Amygdala (tissue), 56 donors: ENCODE data around the gene BIVM.

ENCODE experiments used
- DNase-seq, 56 donors: peaks; one replicate each; lab custom pipeline; 2025; lab: John Stamatoyannopoulos, UW

BIVM gene

DNA sequence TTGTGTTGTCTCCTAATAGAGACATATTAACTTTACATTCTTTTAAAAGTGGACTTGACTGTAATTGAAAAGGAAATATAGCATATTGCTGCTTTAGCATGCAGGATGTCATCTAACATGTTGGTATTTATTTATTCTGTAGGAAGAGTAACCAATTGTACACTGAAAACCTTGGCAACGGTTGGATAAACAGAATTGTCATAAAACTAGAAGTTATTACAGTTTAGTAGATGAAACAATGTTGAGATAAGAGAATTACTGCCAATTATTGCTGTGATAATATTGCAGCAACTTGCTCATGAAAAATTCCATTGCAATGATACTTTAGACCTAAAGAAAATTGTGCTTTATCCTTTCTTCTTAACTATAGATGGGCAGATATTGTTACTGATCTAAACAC, 39.4 kb downstream of the BIVM start:
- no peak for DNase-seq

DNA sequence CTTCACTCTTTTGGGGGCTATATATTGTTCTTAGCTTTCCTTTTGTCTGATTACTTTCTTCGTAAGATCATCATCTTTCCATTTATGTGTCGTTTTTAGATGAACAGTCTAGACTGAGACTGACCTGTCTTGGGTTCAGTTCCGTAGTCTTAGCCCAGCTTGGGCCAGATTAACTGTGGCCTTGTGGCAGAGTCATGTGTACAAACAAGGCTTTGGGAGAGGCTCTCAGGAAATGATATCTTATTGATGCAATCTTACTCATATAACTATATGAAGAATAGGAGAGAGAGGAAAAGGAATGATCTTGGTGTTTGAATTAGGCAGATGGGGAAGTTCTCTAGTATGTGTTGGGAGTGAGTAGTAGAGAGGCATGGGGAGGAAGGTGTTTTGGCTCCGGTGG, 40.1 kb downstream of the BIVM start:
- no peak for DNase-seq

DNA sequence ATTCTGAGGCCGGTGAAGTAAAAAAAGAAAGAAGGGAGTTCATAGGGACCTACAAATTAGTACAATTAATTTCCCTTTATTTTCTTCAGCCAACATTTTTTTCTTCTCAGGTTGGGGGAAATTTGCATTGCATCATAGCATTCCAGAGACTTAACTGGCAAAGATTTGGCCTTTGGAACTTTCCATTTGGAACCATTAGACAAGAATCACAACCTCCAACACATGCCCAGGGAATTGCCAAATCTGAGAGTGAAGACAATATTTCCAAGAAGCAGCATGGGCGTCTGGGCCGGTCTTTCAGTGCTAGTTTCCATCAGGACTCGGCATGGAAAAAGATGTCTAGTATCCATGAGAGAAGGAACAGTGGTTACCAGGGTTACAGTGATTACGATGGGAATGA, 40.5 kb downstream of the BIVM start:
- no peak for DNase-seq

DNA sequence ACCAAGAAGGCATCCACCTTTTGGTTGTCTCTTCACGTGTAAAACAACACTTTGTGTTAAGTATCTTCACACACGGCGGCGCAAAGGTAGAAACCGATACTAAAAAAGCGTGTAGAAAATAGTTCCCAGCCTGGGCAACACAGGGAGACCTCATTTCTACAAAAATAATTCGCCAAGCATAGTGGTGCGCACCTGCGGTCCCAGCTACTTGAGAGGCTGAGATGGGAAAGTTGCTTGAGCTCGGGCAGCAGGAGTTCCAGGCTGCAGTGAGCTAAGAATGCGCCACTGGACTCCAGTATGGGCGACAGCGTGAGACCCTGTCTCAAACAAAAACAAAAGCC, 46.3 kb downstream of the BIVM start:
- no peak for DNase-seq

DNA sequence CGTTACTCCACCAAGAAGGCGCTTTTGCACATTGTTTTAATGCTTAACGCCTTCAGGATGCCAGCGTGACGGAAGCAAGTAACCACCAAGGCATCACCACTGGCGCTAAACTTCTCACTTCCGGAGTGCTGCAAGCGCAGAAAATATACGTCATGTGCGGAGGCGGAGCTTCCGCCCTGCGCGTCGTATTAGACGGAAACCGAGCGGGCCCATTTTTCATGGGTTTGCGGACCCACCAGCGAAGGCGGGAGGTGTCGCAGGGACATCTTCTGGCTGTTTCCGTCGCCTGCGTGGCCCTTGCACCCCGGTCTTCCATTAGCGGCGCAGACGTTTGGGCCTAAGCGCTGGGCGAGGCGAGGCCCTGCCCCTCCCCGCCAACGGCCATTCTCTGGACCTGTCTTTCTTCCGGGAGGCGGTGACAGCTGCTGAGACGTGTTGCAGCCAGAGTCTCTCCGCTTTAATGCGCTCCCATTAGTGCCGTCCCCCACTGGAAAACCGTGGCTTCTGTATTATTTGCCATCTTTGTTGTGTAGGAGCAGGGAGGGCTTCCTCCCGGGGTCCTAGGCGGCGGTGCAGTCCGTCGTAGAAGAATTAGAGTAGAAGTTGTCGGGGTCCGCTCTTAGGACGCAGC, 46.8 kb downstream of the BIVM start, which contains the start of gene ERCC5:
ERCC5 (plus strand) TSS at position 403 of the 631 bp plus-strand sequence. CDS start 235 bp downstream, outside the sequence.
- DNase-seq: peak; percentile 71 to 96 (median 89)

DNA sequence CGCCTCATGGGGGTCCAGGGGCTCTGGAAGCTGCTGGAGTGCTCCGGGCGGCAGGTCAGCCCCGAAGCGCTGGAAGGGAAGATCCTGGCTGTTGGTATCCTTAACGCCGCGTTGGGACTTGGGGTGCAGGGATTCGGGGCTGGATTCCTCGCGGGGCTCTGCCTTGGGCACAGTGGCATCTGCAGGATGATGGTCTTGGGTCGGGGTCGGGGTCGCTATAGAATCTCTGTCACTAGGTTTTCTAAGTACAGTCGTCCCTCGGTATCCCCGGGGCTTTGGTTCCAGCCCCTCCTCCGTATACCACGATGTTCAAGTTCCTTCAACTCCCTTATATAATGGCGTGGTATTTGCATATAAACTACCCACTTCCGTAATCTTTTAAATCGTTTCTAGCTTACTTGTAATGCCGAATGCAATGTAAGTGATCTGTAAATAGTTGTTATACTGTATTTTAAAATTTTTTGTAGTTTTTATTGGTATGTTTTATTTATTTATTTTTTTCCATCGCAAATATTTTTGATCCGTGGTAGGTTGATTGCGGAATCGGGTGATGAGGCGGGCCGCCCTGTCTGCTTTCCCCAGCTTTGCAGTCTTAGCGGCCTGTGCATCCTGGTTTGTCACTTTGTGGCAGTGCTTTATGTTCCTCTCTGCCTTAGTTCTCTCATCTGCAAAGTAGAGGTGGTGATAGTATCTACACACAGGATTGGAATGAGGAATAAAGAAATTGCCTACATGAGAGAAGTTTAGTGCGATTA, 47.5 kb downstream of the BIVM start:
- DNase-seq: peak in 14 of 56 donors; percentile 7 to 64 (median 44)

DNA sequence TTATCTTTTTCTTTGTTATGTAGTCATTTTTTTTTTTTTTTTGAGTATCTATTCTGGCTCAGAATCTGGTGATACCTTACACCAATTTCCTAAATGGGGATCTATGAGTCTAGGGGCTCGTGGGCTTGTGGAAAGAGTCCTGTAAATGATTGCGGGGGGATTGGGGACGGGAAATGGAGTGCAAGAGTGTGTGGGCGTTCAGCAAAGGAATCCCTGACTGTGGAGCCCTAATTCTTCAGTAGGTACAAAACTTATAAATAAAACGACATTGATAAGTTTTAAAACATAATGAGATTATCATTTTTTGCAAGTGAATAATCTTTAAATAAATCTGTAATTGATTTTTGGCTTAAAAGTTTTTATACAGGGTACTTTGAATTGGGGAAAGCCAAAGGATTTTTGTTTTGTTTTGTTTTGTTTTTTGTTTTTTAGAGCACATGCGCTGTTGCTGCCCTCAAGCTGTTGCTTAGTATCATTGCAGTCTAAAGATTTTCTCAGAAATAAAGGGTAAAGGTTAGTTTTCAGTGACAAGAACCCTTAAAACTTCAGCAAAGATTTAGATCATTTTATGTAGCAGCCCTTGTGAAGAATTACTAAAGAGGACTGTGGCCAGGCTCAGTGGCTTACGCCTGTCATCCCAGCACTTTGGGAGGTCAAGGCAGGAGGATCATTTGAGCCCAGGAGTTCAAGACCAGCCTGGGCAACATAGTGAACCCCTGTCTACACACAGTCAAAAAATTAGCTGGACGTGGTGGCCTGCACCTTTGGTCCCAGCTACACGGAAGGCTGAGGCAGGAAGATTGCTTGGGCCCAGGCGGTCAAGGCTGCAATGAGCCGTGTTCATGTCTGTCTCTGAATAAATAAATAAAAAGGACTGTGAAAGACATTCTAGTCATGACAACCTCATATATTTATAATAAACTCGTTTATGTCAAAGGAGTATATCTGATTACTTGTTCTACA, 48.6 kb downstream of the BIVM start:
- no peak for DNase-seq

DNA sequence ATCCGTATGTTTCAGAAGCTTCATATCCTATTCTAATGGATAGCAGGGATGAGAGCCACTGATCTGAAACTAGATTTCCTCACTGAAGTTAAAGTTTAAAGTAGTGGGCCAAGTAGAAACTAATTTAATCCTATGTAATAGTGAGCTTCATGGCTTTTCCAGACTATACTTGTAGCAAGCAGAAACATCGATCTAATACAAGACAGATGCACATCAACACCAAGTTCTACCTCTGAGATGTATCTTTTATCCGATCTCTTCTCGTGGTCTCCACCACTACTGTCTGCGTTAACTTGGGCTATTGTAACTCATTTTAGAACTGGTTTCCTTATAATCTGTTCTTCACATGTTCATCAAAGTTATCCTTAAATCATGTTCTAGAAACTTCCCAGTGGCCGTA, 50.0 kb downstream of the BIVM start:
- no peak for DNase-seq

DNA sequence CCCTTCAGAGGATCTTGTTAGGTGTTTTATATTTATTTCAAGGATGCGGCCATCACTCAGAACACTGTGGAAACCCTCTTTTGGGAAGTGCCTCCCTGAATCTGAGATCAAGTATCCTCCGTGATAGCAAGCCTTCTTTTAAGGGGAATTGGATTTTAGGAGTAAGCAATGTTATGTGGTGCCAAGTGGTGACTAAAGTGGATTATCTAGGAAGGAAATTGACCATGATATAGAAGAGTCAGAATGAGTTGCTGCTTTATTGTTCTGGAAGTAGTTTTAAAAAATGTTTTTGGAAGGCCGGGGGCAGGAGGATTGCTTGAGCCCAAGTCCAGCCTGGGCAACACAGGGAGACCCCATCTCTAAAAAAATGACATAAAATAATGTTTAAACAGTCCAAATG, 53.6 kb downstream of the BIVM start:
- DNase-seq: no peak

DNA sequence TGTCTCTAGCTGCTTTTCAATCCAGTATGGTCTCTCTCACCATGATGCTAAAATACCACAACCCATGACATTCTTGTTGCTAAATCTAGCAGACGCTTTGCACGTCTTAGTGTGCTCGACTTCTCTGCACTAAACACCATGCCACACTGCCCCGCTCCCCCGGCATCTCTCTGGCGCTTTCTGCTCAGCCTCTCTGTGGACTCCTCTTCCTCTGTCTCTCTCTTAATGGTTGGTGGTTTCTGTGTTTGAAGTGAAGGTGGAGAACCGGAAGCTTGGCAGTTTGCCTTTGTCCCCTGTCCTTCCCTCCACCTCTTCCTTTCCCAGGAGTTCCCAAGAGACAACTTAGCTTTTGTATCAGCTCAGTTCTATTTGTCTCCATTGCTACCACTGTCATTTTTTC, 55.8 kb downstream of the BIVM start:
- no peak for DNase-seq

DNA sequence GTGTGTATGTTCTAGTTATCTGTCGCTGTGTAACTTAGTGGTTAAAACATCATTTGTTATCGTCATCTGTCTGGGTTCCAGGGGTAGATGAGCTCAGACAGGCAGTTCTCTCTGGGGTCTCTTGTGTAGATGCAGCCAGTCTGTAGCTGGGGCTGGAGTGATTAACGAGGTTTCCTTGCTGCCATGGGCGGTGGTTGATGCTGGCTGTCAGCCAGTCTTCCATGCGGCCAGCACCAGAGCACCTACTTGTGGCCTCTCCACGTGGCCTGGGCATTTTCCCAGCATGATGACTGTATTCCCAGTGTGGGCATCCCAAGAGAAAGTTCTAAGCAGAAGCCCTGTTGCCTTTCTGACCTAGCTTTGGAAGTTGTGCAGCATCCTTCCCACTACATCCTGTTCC, 57.6 kb downstream of the BIVM start:
- DNase-seq: no peak

DNA sequence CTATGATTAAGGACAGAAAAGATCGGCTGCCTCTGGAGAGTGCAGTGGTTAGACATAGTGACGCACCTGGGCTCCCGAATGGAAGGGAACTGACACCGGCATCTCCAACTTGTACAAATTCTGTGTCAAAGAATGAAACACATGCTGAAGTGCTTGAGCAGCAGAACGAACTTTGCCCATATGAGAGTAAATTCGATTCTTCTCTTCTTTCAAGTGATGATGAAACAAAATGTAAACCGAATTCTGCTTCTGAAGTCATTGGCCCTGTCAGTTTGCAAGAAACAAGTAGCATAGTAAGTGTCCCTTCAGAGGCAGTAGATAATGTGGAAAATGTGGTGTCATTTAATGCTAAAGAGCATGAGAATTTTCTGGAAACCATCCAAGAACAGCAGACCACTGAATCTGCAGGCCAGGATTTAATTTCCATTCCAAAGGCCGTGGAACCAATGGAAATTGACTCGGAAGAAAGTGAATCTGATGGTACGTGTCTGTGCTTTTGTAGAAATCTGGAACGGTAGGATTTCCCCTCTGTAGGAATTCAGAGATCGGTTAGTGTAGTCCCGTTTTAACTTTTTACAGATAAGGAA, 63.8 kb downstream of the BIVM start:
- DNase-seq: no peak

DNA sequence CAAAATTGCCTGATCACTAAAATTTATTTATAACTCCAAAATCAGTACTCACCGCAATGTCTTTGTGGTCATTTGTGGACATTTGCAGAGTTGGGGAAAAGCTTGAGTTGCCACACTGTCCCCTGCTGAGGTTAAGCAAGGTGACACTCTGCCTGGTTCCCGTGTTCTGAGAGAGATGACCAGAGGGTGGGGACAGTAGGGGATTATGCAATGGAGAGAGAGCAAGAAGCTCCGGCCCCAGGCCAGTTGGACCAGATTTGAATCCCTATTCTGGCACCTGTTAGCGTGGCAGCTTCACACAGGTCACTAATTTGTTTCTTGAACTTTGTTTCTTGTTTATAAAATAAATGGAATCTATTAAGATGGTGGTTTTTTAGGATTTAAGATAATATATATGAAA, 64.7 kb downstream of the BIVM start:
- DNase-seq: no peak

DNA sequence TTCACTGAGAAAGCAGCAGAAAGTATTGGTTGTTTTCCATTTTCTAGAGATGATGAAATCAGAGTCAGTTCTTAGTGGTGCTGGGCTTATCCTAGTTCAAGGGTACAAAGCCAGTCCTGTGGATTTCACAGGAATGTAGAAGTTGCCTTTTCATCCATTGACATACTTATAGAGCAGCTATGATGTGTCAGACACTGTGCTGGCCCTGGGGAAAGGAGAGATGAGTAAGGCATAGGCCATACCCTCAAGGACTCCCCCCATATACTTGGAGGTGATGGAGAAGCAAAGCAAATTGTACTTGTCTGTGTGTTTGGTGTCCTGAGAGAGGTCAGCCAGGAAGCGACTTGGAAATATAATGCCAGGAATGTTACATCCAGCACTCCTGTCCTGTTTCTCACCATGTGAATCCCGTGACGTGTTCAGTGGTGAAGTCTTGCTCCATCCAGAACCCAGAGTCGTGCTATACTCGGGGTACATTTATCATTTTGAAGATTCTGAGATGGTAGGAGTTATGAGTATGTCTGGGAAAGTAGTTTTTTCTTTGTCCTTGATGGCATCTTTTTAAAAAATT, 69.5 kb downstream of the BIVM start:
- DNase-seq: no peak

DNA sequence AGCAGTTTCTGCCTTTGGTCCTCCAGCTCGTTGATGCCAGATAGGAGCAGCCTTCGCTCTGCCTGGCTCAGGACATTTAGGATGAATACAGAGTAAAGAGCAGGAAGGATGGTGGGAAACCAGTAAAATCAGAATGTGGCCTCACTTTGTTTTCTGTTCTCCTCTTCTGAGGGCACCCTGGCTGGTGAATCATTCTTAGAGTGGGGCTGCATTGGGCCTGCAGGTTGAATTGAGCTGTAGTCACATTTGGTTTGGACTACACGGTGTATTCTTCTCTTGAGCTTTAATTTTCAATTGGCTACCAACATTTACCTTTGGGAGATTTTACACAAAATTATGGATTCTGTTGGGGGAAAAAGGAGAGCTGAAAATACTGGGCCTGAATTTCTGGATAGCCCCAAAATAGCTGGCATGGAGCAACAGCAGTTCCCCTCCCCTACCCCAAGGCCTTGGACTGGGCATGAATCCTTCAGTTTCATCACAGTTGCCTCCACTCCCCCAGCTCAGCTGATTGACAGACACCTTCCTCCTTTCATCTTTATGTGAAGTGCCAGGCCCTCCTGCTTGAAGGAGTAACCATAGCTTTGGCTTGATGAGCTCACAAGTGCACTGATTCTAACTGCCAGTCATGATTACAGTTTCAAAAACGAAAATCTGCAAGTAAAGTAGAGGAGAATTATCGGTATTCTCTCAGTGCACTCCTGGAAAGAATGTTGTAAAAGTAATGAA, 71.2 kb downstream of the BIVM start:
- DNase-seq: no peak

DNA sequence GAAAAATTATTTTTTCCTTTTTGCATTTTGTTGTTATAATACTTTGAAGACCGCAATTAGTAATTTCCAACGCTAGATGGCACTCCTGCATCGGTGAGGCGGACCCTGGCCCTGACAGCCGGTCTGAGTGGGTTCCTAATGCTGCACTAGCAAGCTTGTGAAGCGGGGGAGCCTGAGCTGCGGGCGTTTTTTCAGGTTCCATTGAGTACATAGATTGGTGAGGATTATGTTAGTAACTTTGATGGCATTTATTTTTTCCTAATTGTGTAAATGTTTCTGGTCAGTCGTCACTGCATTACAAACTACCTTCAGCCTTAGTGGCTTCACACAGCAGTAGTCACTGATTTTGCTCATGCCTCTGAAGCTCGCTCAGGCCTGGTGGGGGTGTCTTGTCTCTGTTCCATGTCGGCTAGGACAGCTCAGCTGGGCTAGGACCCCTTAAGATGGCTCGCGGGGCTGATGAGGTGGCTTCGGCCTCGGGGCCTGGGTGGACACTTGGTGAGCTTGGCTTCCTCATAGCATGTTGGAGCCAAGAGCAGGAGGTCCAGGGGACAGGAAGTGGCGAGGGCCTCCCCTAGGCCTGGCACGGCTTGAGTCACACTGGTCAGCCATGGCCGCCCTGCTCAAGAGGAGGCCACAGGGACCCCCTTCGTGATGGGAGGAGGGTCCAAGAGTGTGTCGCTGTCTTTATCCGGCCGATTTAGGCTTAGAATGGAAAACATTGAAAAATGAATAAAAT, 71.9 kb downstream of the BIVM start:
- DNase-seq: peak in 51 of 56 donors; percentile 3 to 81 (median 54)

DNA sequence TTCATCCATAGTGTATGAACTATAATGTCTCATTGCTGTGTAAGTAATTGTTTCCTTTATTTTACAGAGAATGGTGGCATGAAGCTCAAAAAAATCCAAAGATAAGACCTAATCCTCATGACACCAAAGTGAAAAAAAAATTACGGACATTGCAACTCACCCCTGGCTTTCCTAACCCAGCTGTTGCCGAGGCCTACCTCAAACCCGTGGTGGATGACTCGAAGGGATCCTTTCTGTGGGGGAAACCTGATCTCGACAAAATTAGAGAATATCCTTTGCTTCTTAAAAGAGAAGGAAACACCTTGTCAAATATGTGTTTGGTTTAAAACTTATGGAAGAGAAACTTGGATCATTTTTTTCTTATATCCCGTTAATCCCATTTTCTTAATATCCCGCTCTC, 73.2 kb downstream of the BIVM start:
- DNase-seq: no peak

DNA sequence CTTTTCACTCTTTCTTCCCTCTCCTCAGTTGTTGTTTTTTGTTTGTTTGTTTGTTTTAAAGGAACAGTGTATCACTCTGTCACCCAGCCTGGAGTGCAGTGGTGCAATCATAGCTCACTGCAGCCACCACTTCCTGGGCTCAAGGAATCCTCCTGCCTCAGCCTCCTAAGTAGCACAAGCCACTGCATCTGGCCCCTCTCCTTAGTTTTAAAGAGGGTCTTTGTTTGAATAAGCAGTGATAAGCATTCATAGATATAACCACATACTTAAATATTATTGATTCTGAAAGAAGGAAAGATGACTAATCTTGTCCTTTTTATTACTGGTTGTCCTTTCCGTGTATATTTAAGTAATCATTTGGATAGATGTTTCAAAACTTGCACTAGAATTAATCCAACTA, 73.6 kb downstream of the BIVM start:
- DNase-seq: no peak

DNA sequence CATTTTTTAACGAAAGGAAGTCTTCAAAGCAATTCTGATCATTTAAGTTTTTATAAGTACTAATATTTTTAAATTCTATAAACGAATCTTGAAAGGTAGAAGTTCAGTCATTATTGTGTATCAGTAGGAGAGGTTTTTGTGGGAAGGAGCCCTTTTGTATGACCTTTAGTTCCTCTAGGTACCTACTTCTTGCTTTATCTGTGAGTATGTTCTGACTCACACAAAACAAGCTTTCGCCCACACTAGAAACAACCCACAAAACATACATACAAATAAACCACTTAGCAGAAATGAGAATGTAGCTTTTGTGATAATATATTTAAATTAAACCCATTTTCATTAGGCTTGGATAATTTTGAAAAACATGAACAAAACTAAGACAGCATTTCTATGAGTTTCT, 74.7 kb downstream of the BIVM start:
- no peak for DNase-seq
